ENCODE results near the gene INHBB. TPM values are rescaled to one million over a fixed set of nuclear protein-coding genes. Genes with fewer than 3 reads are reported as not detected.

The INHBB gene
- total RNA-seq, 4 donors from 2014 or later: 12.3 to 27.5 (median 23.6) TPM

DNA sequence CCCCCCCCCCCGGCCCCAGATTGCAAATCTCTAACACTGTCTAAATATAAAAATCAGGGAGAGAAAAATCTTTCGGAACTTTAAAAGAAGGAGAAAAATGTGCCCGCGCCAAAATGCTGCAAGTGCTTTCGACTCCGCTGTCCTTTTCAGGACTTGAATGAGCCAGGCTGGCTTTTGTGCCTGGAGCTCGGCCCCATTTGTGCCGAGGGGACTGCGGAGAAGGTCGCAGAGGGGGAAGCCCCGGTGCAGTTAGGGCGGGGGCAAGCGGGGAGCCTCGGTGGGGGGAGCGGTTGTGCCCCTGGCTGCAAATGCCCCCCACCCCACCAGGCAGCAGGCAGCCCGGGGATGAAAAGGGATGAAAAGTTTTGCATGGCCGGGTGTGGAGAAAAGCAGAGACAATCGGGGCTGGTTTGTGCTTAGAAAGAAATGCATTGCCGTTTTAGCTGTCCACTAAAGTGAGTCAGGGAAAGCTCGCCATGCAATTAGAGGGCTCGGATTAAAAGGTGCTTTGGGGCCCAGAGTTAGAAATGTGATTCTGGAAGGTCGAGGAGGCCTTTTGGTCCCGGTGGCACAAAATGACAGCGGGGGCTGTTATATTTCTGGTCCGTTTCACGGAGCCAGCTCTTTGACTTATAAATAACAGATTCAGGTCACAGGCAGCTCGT is 1.6 kb downstream of the INHBB start:
- Histone ChIP-seq H3K4me3 (replicated peaks in 1 of 3) (peak overlapping the region in 2 of 3 donors; percentile 41 to 69), H3K36me3 (peaks cover 4 to 15% of the 10 kb centered on the region in 2 donors), H3K27ac (peak overlapping the region in 2 of 3 donors; percentile 73 to 86), H3K9me3 (no peaks in the 10 kb centered on the region), H3K27me3 (no peaks in the 10 kb centered on the region), H3K4me1 (peaks cover 33 to 36% of the 10 kb centered on the region in 2 donors)
- intact Hi-C loops (cut with DNase I): loop anchor here (10.0 kb wide), 1 partner anchor 727 kb away; no protein-coding TSS in a partner anchor
- TF ChIP-seq CTCF (IDR thresholded peaks at IDR 0.05): no peak
- TF ChIP-seq POLR2A (IDR thresholded peaks at IDR 0.05): no peak
- peak; percentile 35 to 54 for DNase-seq
- WGBS, 2 donors: 20 to 25% methylated on average over 26 to 27 of the region's 27 CpGs

- H3K4me1 ChIP-seq: peaks cover 29% of the 10 kb centered on the region in 2 donors
- peaks cover 4 to 15% of the 10 kb centered on the region in 2 donors for H3K36me3 ChIP-seq
- H3K27me3 ChIP-seq: no peaks in the 10 kb centered on the region
- peak; percentile 34 to 49 for DNase-seq
- H3K27ac ChIP-seq: peak overlapping the region in 2 of 3 donors; percentile 73 to 86
- no peak for TF ChIP-seq CTCF (IDR thresholded peaks at IDR 0.05)
- TF ChIP-seq POLR2A (IDR thresholded peaks at IDR 0.05): peak in 1 of 2 donors; percentile 65
- peak overlapping the region in 1 of 3 donors; percentile 69 for H3K4me3 ChIP-seq (replicated peaks in 1 of 3)
- intact Hi-C loops (cut with DNase I): loop anchor here (10.0 kb wide), 1 partner anchor 727 kb away; no protein-coding TSS in a partner anchor
- 40 to 46% methylated on average over 7 of the region's 7 CpGs for WGBS, 2 donors
- H3K9me3 ChIP-seq: no peaks in the 10 kb centered on the region
Measured at GRCh38 chr2:120348134-120348736, 2.3 kb downstream of the INHBB start.

DNA sequence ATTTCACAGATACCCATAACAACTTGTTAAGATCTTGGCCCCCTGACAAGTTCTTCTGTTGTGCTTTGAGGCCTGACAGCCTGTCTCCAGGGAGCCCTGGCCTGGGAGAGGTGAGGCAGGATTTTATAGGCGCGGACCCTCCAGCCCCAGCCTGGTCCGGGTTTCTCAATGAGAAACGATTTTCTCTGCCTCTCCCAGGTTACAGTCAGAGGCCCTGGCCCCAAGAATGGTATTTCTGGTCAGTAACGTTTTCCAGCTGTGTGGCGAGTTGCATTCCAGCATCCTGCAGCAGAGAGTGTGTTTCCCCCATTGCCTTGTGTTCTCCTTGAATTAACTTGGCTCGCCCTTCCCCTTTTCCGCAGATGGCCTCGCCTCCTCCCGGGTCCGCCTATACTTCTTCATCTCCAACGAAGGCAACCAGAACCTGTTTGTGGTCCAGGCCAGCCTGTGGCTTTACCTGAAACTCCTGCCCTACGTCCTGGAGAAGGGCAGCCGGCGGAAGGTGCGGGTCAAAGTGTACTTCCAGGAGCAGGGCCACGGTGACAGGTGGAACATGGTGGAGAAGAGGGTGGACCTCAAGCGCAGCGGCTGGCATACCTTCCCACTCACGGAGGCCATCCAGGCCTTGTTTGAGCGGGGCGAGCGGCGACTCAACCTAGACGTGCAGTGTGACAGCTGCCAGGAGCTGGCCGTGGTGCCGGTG is 3.0 kb downstream of the INHBB start:
- WGBS, 2 donors: 75 to 79% methylated on average over 26 to 27 of the region's 27 CpGs
- no peaks in the 10 kb centered on the region for H3K27me3 ChIP-seq

DNA sequence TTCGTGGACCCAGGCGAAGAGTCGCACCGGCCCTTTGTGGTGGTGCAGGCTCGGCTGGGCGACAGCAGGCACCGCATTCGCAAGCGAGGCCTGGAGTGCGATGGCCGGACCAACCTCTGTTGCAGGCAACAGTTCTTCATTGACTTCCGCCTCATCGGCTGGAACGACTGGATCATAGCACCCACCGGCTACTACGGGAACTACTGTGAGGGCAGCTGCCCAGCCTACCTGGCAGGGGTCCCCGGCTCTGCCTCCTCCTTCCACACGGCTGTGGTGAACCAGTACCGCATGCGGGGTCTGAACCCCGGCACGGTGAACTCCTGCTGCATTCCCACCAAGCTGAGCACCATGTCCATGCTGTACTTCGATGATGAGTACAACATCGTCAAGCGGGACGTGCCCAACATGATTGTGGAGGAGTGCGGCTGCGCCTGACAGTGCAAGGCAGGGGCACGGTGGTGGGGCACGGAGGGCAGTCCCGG is 3.5 kb downstream of the INHBB start:
- intact Hi-C loops (cut with DNase I): loop anchor here (10.0 kb wide), 1 partner anchor 725 kb away; no protein-coding TSS in a partner anchor
- Histone ChIP-seq H3K4me1 (peaks cover 17 to 21% of the 10 kb centered on the region in 2 donors), H3K9me3 (no peaks in the 10 kb centered on the region), H3K4me3 (replicated peaks in 1 of 3) (no peak overlapping the region), H3K27me3 (no peaks in the 10 kb centered on the region), H3K36me3 (peaks cover 4 to 15% of the 10 kb centered on the region in 2 donors), H3K27ac (no peak overlapping the region)
- TF ChIP-seq POLR2A (IDR thresholded peaks at IDR 0.05): no peak
- TF ChIP-seq CTCF (IDR thresholded peaks at IDR 0.05): no peak
- 93 to 97% methylated on average over 14 to 31 of the region's 31 CpGs for WGBS, 2 donors
- no peak for DNase-seq

More for the DNA sequence above, 3.0 kb downstream of the INHBB start:
- H3K4me3 ChIP-seq (replicated peaks in 1 of 3): no peak overlapping the region
- H3K27ac ChIP-seq: peak overlapping the region in 1 of 3 donors; percentile 3
- no peak for DNase-seq
- peaks cover 23% of the 10 kb centered on the region in 2 donors for H3K4me1 ChIP-seq
- TF ChIP-seq CTCF (IDR thresholded peaks at IDR 0.05) (no peak), POLR2A (IDR thresholded peaks at IDR 0.05) (no peak)
- peaks cover 4 to 15% of the 10 kb centered on the region in 2 donors for H3K36me3 ChIP-seq
- intact Hi-C loops (cut with DNase I): loop anchor here (10.0 kb wide), 1 partner anchor 726 kb away; no protein-coding TSS in a partner anchor
- no peaks in the 10 kb centered on the region for H3K9me3 ChIP-seq

All from thyroid gland (tissue), 4 donors.